Panc1 (cell line): Measurements from ENCODE around the gene KCNJ1. TPM values are rescaled to one million over a fixed set of nuclear protein-coding genes. Genes with fewer than 3 reads are reported as not detected.

Experiments used
- ATAC-seq: fragments of 200-7000 bp; cut with Tn5 transposase; 2 replicates; pipeline ENCODE4 v1.9.1; 2020; ENCODE audit warnings: mild to moderate bottlenecking, moderate library complexity
- BruUV-seq: library from RNA; stranded (reverse); fragments of 400-500 nt; replicated peaks from 2 replicates; lab custom pipeline; 2021; lab: Mats Ljungman, UMichigan
- CTCF ChIA-PET: fragments of 300-600 bp; sonication (Branson Sonifier 250); formaldehyde crosslinking; loops from one replicate; lab custom pipeline; 2022; ENCODE audit warnings: antibody characterized with exemption; lab: Charles Lee
- POLR2A ChIA-PET: fragments of 300-600 bp; sonication (Branson Sonifier 250); formaldehyde crosslinking; loops from one replicate; lab custom pipeline; 2022; ENCODE audit warnings: antibody characterized with exemption; lab: Charles Lee
- DNase-seq: peaks from one replicate; pipeline ENCODE4 v3.0.0-alpha.2; 2010; ENCODE audit warnings: low read depth, low spot score
- H3K27ac ChIP-seq: 2 replicates; pipeline ENCODE4 v1.5.1; 2011; ENCODE audit warnings: mild to moderate bottlenecking, low read length, inconsistent platforms
- H3K27me3 ChIP-seq: fragments of 200-500 bp; sonication (Bioruptor generic); 2 replicates; pipeline ENCODE4 v1.6.0; 2014; ENCODE audit warnings: low read length, inconsistent platforms; ENCODE audit not compliant: control insufficient read depth, insufficient read depth
- H3K36me3 ChIP-seq: fragments of 200-500 bp; sonication (Bioruptor generic); 2 replicates; pipeline ENCODE4 v1.5.1; 2014; ENCODE audit warnings: inconsistent platforms, mild to moderate bottlenecking, low read length, moderate library complexity; ENCODE audit not compliant: control insufficient read depth, insufficient read depth
- H3K4me1 ChIP-seq: 2 replicates; pipeline ENCODE4 v1.5.1; 2011; ENCODE audit warnings: inconsistent platforms, mild to moderate bottlenecking, low read length, moderate library complexity; ENCODE audit not compliant: control insufficient read depth, insufficient read depth
- H3K4me3 ChIP-seq, 2 experiments: 2 replicates each; pipeline ENCODE4 v1.5.1; 2011 to 2012; ENCODE audit warnings: low read depth in 2 of 2, low read length in 2 of 2, mild to moderate bottlenecking in 2 of 2, inconsistent platforms in 1 of 2, moderate library complexity in 1 of 2
- H3K9me3 ChIP-seq: fragments of 200-500 bp; sonication (Bioruptor generic); 2 replicates; pipeline ENCODE4 v1.5.1; 2014; ENCODE audit warnings: low read depth, mild to moderate bottlenecking, inconsistent platforms, low read length, moderate library complexity; ENCODE audit not compliant: control insufficient read depth, insufficient read depth
- CTCF ChIP-seq: fragments of 450-650 bp; IDR thresholded peaks from 2 replicates; pipeline ENCODE4 v1.5.1; 2017; ENCODE audit warnings: mild to moderate bottlenecking
- POLR2AphosphoS5 ChIP-seq: IDR thresholded peaks from 2 replicates; pipeline ENCODE4 v1.6.1; 2012; ENCODE audit warnings: mild to moderate bottlenecking, low read depth, low read length, moderate library complexity
- SIN3A ChIP-seq: IDR thresholded peaks from 2 replicates; pipeline ENCODE4 v1.6.1; 2012; ENCODE audit warnings: low read depth, mild to moderate bottlenecking, low read length, moderate library complexity, borderline replicate concordance; ENCODE audit not compliant: insufficient read depth
- TCF7L2 ChIP-seq: IDR thresholded peaks from 2 replicates; pipeline ENCODE4 v1.6.1; 2011; ENCODE audit warnings: mild to moderate bottlenecking, low read depth, low read length, inconsistent platforms
- in situ Hi-C: cut with HindIII; loops from 2 replicates; pipeline ENCODE4 v1.10.0; 2016; ENCODE audit warnings: low sequenced_read_pairs, low pct_unique_long_range_greater_than_20kb
- intact Hi-C: fragments of 100-400 bp; cut with micrococcal nuclease; formaldehyde crosslinking; loops from one replicate; pipeline ENCODE4 v1.10.0; 2022; ENCODE audit not compliant: unreplicated experiment
- total RNA-seq: library from RNA; stranded (reverse); gene quantifications from one replicate; pipeline ENCODE4 v1.2.1, GENCODE V29; 2021; ENCODE audit not compliant: unreplicated experiment
- TF ChIP-seq, protein P1 (sequence below), 2 experiments: IDR thresholded peaks; 2 replicates each; pipeline ENCODE4 v1.6.1; 2011 to 2012; ENCODE audit warnings: low read depth in 2 of 2, control low read depth in 1 of 2, low read length in 1 of 2, mild to moderate bottlenecking in 1 of 2, moderate library complexity in 1 of 2; ENCODE audit not compliant: insufficient read depth in 1 of 2

KCNJ1 gene
- total RNA-seq, 1 experiment from 2014 or later = not detected

DNA sequence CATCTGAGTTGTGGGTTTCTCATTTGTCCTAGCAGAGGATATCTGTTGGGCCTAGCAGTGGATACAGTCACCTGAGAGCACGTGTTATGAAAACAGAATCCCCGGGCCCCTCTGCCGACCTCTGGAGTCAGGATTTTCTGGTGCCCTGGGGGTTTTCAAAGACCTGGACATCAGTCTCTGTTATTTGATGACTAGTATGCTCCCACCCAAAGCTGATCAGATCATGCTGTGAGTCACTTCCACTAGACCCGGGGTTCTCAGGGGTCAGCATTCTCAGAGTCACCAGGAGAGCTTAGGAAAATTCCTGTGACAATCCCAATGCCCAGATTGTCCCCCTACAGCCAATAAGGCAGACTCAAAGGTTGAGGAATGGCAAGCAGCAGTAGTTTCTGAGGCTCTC, 38.7 kb downstream of the KCNJ1 start:
- H3K4me1 ChIP-seq = no peaks in the 10 kb centered on the region
- intact Hi-C loops = no loop called here
- no TSS peak for BruUV-seq

GRCh38 chr11:128827191-128827893, 39.8 kb downstream of the KCNJ1 start:
- no peak for DNase-seq
- Histone ChIP-seq H3K4me1 (no peaks in the 10 kb centered on the region), H3K27ac (no peak overlapping the region), H3K9me3 (no peaks in the 10 kb centered on the region), H3K36me3 (no peaks in the 10 kb centered on the region), H3K4me3 (no peak overlapping the region), H3K27me3 (no peaks in the 10 kb centered on the region)
- ChIA-PET CTCF (interaction anchor here (0.5 kb wide), 1 partner anchor 21 kb away, joined by 5 read pairs; no protein-coding TSS in a partner anchor), POLR2A (no interaction called here)
- ATAC-seq = no peak
- intact Hi-C loops = no loop called here
- no TSS peak for BruUV-seq
- TF ChIP-seq TCF7L2 (no peak), SIN3A (no peak), CTCF (no peak), POLR2AphosphoS5 (no peak)
- TF ChIP-seq, protein P1, sequence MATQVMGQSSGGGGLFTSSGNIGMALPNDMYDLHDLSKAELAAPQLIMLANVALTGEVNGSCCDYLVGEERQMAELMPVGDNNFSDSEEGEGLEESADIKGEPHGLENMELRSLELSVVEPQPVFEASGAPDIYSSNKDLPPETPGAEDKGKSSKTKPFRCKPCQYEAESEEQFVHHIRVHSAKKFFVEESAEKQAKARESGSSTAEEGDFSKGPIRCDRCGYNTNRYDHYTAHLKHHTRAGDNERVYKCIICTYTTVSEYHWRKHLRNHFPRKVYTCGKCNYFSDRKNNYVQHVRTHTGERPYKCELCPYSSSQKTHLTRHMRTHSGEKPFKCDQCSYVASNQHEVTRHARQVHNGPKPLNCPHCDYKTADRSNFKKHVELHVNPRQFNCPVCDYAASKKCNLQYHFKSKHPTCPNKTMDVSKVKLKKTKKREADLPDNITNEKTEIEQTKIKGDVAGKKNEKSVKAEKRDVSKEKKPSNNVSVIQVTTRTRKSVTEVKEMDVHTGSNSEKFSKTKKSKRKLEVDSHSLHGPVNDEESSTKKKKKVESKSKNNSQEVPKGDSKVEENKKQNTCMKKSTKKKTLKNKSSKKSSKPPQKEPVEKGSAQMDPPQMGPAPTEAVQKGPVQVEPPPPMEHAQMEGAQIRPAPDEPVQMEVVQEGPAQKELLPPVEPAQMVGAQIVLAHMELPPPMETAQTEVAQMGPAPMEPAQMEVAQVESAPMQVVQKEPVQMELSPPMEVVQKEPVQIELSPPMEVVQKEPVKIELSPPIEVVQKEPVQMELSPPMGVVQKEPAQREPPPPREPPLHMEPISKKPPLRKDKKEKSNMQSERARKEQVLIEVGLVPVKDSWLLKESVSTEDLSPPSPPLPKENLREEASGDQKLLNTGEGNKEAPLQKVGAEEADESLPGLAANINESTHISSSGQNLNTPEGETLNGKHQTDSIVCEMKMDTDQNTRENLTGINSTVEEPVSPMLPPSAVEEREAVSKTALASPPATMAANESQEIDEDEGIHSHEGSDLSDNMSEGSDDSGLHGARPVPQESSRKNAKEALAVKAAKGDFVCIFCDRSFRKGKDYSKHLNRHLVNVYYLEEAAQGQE (IDR thresholded peaks at IDR 0.05; ENCODE audit: insufficient read depth in 1 of 2, low read depth in 2 of 2, low read length in 1 of 2) = no peak
- in situ Hi-C loops = loop anchor here (25.0 kb wide), 1 partner anchor 665 kb away; no protein-coding TSS in a partner anchor

More for the DNA sequence above, 38.7 kb downstream of the KCNJ1 start:
- ATAC-seq = no peak
- Histone ChIP-seq H3K36me3 (no peaks in the 10 kb centered on the region), H3K27ac (no peak overlapping the region), H3K4me3 (no peak overlapping the region), H3K9me3 (no peaks in the 10 kb centered on the region), H3K27me3 (no peaks in the 10 kb centered on the region)
- ChIA-PET POLR2A (no interaction called here), CTCF (no interaction called here)
- no peak for DNase-seq
- in situ Hi-C loops = loop anchor here (25.0 kb wide), 1 partner anchor 666 kb away; no protein-coding TSS in a partner anchor
- TF ChIP-seq, protein P1 (IDR thresholded peaks at IDR 0.05; ENCODE audit: insufficient read depth in 1 of 2, low read depth in 2 of 2, low read length in 1 of 2) = no peak
- TF ChIP-seq TCF7L2 = no peak
- TF ChIP-seq CTCF = no peak
- TF ChIP-seq POLR2AphosphoS5 = no peak
- no peak for TF ChIP-seq SIN3A
